ENCODE results near the gene CTNNA2. TPM values are rescaled to one million over a fixed set of nuclear protein-coding genes. Genes with fewer than 3 reads are reported as not detected.

The CTNNA2 gene
- total RNA-seq, 1 donor from 2014 or later, result not detected

DNA sequence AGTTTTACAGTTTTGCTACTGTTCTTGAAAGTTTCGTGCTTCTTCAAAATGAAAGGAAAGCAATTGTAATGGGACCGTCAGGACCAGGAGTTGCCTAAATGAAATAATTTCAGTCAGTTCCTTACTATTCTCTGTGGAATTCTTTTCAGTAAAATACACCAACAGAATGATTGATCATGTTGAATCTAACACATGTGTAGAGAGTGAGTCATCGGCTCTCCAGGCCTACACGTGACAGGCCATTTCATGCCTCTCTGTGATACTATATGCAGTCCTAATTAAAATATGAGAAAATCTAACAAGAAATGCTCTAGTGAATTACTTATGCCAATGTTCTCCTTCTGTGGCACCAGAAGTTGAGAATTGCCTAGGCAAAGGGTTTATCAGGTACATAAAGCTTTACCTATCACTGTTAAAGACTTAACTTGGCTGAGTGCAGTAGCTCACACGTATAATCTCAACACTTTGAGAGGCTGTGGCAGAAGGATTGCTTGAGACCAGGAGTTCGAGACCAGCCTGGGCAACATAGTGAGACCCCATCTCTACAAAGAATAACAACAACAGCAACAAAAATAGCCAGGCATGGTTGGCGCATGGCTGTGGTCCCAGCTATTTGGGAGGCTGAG, 592.3 kb downstream of the CTNNA2 start:
- no peak overlapping the region for H3K4me3 Mint-ChIP-seq
- DNase-seq, result no peak
- intact Hi-C loops (cut with micrococcal nuclease), result no loop called here
- H3K4me1 Mint-ChIP-seq, result no peaks in the 10 kb centered on the region
- H3K36me3 Mint-ChIP-seq (ENCODE audit: low read depth), result no peaks in the 10 kb centered on the region
- H3K9me3 Mint-ChIP-seq, result peaks cover 4% of the 10 kb centered on the region
- no peaks in the 10 kb centered on the region for H3K27me3 Mint-ChIP-seq
- no peak overlapping the region for H3K27ac Mint-ChIP-seq

DNA sequence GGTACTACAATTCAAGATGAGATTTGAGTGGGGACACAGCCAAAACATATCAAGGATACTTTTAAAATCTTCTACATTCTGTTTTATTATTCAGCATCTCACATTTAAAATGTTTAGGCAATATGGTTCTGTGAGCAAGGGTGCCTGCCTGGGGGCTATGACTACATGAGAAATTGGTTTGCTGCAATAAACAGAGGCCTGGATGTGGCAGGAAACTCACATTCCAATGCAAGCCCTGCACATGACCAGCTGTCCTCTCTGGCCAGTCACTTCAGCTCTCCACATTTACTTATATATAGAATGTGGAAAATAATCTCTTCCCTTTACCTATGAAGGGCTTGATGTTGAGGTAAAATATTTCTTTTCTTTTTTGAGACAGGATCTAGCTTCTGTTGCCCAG, 598.3 kb downstream of the CTNNA2 start:
- Mint-ChIP-seq H3K4me3 (no peak overlapping the region), H3K4me1 (no peaks in the 10 kb centered on the region), H3K36me3 (ENCODE audit: low read depth) (no peaks in the 10 kb centered on the region), H3K9me3 (peaks cover 4% of the 10 kb centered on the region), H3K27me3 (no peaks in the 10 kb centered on the region), H3K27ac (no peak overlapping the region)
- intact Hi-C loops (cut with micrococcal nuclease), result no loop called here
- DNase-seq, result no peak

DNA sequence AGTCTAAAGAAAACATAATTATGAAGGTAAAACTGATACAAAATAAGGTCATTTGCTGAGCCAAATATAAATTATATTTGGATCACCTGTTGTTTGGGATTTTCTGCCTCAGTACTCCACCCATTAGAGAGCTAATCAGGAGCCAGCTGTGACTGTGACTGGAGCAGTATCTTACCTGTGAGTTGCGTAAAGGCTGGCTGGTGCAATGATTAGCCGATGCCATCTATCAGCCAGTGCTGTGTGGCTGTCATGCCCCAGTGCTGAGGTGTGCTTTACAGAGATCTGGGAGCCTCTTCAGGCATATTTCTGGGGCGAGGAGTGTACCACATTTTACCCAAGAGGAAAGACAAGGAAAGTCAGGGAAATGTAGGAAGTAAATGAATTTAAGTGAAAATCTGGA, 599.9 kb downstream of the CTNNA2 start:
- Mint-ChIP-seq H3K27me3 (no peaks in the 10 kb centered on the region), H3K9me3 (peaks cover 4% of the 10 kb centered on the region), H3K36me3 (ENCODE audit: low read depth) (no peaks in the 10 kb centered on the region), H3K4me1 (no peaks in the 10 kb centered on the region), H3K4me3 (no peak overlapping the region), H3K27ac (no peak overlapping the region)
- no peak for DNase-seq
- intact Hi-C loops (cut with micrococcal nuclease), result no loop called here

DNA sequence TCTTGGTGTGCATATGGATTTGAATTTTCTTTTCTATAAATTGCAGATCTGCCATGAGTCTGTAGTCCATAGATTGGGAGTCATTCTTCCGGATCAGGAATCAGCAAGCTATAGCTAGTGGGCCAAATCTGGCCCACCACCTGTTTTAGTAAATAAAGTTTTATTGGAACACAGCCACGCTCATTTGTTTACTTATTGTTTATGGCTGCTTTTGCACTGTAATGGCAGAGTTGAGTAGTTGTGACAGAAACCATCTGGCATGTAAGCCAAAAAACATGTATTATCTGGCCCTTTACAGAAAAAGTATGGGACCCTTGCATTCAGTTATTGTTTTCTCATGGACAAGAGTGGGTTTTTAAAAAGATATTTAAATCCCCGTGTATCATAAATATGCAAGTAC, 600.5 kb downstream of the CTNNA2 start:
- no peaks in the 10 kb centered on the region for H3K4me1 Mint-ChIP-seq
- H3K4me3 Mint-ChIP-seq, result no peak overlapping the region
- intact Hi-C loops (cut with micrococcal nuclease), result no loop called here
- H3K36me3 Mint-ChIP-seq (ENCODE audit: low read depth), result no peaks in the 10 kb centered on the region
- no peak for DNase-seq
- H3K9me3 Mint-ChIP-seq, result peaks cover 4% of the 10 kb centered on the region
- H3K27ac Mint-ChIP-seq, result no peak overlapping the region
- no peaks in the 10 kb centered on the region for H3K27me3 Mint-ChIP-seq

DNA sequence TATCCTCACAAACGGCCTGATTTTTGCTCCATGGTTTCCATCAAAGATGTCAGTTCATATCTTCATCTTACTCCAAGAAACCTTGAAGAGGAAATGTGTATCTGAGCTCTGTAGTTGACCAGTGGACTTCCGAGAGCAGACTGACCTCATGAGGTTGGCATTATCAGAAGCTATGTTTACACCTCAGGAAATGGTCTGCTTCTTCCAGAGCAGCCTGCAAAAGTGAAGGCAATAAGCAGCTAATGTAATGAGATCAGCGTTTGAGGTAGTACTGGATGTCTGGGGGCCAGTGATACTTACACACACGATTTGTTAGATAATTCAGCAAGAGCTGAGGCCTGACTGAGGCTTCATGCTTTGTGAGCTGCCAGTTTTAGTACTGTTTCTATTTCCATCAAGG, 602.0 kb downstream of the CTNNA2 start:
- no peak overlapping the region for H3K4me3 Mint-ChIP-seq
- no peak overlapping the region for H3K27ac Mint-ChIP-seq
- intact Hi-C loops (cut with micrococcal nuclease), result no loop called here
- H3K36me3 Mint-ChIP-seq (ENCODE audit: low read depth), result no peaks in the 10 kb centered on the region
- no peaks in the 10 kb centered on the region for H3K27me3 Mint-ChIP-seq
- DNase-seq, result no peak
- H3K9me3 Mint-ChIP-seq, result peaks cover under 1% of the 10 kb centered on the region
- H3K4me1 Mint-ChIP-seq, result no peaks in the 10 kb centered on the region

DNA sequence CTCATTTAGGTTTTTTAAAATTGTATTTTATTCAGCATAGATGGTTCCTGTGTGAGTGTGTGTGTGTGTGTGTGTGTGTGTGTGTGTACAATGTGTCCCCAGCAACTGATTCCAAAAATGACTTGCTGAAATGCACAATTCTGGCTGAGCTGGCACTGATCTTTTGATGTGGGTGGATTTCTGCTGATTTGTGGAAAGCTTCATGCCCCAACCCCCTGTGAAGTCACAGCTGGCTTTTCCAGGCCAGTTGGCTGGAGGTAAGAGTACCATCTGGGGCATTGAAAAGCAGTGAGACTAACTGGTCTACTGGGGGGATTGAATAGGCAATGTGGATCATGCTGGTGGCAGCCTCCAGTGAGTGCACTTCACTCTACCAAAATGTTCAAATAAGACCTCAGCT, 604.5 kb downstream of the CTNNA2 start:
- Mint-ChIP-seq H3K4me1 (no peaks in the 10 kb centered on the region), H3K4me3 (no peak overlapping the region), H3K27me3 (no peaks in the 10 kb centered on the region), H3K27ac (no peak overlapping the region), H3K36me3 (ENCODE audit: low read depth) (no peaks in the 10 kb centered on the region), H3K9me3 (no peaks in the 10 kb centered on the region)
- intact Hi-C loops (cut with micrococcal nuclease), result no loop called here
- no peak for DNase-seq

DNA sequence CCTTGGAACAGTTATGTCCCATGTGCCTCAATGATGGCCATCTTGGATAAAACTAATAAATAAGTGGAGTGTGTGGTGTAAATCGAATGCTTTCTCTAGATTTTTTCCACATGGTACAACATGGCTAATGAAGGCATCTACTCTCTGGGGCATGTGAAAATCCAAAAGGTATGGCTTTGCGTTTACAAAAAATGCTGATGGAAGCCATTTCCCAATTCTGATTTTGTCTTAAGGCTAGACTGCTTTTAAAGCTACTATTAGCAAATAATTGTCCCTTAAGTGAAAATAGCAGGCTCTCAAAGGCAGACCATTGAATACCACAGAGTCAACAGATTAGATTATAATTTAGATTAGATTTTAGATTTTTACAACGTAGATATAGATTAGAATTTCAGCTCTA, 608.0 kb downstream of the CTNNA2 start:
- Mint-ChIP-seq H3K9me3 (no peaks in the 10 kb centered on the region), H3K27me3 (no peaks in the 10 kb centered on the region), H3K4me1 (no peaks in the 10 kb centered on the region), H3K36me3 (ENCODE audit: low read depth) (no peaks in the 10 kb centered on the region), H3K27ac (no peak overlapping the region), H3K4me3 (no peak overlapping the region)
- no peak for DNase-seq
- intact Hi-C loops (cut with micrococcal nuclease), result no loop called here

DNA sequence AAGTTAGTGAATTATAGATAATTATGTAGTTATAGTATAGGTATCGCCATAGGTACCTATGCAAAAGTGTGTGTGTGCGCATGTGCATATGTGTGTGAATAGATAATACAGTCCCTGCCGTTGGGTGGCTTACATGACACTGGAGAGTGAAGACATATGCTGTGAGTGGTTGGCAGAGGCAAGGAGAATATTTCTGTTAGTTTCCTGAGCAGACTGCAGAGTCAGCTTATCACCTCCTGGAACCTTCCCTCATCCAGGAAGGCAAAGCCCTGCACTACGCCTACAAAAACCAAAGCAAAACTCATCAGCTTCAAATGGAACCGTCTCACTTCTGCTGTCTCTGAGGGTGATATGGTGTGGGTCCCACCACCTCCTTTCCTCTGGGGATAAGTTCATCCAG, 609.8 kb downstream of the CTNNA2 start:
- no peak for DNase-seq
- intact Hi-C loops (cut with micrococcal nuclease), result no loop called here
- no peak overlapping the region for H3K27ac Mint-ChIP-seq
- no peaks in the 10 kb centered on the region for H3K4me1 Mint-ChIP-seq
- H3K4me3 Mint-ChIP-seq, result no peak overlapping the region
- H3K9me3 Mint-ChIP-seq, result no peaks in the 10 kb centered on the region
- H3K27me3 Mint-ChIP-seq, result no peaks in the 10 kb centered on the region
- H3K36me3 Mint-ChIP-seq (ENCODE audit: low read depth), result no peaks in the 10 kb centered on the region

DNA sequence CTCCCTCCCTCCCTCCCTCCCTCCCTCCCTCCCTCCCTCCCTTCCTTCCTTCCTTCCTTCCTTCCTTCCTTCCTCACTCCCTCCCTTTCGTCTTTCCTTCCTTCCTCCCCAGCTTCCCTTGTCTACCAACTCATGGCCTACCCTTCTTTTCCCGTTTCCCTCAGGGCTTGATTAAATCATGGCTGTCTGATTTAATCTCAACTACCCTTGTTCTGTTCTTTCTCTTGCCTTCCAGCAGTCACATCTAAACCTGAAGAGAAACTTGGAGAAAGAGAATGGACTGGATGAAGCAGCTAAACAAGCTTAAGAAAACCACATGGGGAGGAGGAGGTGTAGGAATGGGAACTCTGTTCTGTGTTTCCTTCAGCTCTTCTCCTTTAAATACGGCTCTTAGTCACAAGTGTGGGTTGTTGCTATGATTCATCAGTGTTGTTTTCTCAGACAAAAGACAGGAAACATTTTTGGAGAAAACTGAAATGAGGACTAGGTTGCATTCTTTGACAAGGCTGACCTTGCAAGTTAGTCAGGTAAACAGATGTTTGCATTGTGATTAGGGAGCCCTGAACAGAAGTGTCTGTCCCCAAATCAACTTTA, 613.8 kb downstream of the CTNNA2 start:
- H3K4me3 Mint-ChIP-seq, result no peak overlapping the region
- H3K36me3 Mint-ChIP-seq (ENCODE audit: low read depth), result no peaks in the 10 kb centered on the region

DNA sequence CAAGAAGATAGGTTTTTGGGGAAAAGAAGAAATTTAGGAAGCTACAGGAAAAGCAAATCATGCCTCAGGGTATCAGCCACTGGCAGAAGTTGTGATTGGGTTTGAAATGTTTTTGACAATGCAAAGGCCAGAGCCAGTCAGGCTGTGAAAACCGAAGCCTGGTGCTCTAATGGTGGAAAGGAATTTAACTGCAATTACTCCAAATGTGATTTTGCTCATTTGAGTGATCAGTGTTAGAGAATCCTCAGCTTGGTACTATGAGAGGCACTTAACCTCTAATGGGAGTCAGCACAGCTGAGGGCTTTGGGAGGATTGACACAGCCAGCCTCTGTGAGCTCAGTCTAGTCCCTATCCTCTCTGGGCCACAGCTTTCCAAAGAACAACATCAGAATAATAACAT, 615.2 kb downstream of the CTNNA2 start:
- Mint-ChIP-seq H3K4me1 (no peaks in the 10 kb centered on the region), H3K9me3 (peaks cover 6% of the 10 kb centered on the region), H3K36me3 (ENCODE audit: low read depth) (no peaks in the 10 kb centered on the region), H3K27ac (no peak overlapping the region), H3K27me3 (no peaks in the 10 kb centered on the region), H3K4me3 (no peak overlapping the region)
- intact Hi-C loops (cut with micrococcal nuclease), result no loop called here
- DNase-seq, result no peak

More for the DNA sequence above, 613.8 kb downstream of the CTNNA2 start:
- H3K27me3 Mint-ChIP-seq, result no peaks in the 10 kb centered on the region
- intact Hi-C loops (cut with micrococcal nuclease), result no loop called here
- H3K9me3 Mint-ChIP-seq, result peaks cover 4% of the 10 kb centered on the region
- DNase-seq, result no peak
- no peaks in the 10 kb centered on the region for H3K4me1 Mint-ChIP-seq
- no peak overlapping the region for H3K27ac Mint-ChIP-seq

DNA sequence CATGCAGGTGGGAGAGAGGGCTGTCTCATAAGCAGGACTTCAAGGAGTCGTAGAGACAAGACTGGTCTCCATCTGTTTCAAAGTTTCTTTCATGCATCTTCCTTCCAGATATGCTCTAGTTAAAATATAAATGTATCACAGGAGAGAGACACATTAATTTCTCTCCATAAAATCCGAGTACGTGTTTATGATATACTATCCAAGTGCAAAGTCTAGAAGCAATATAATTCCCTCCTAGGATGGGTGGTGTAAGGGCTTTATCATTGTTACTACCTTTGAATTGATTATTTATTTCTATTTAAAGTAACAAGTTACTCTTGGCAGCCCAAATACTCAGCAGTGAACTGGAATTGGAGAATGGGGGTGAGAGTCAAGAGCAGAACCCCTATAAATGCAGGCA, 619.4 kb downstream of the CTNNA2 start:
- no peaks in the 10 kb centered on the region for H3K27me3 Mint-ChIP-seq
- no peak for DNase-seq
- H3K4me3 Mint-ChIP-seq, result no peak overlapping the region
- H3K27ac Mint-ChIP-seq, result no peak overlapping the region
- intact Hi-C loops (cut with micrococcal nuclease), result no loop called here
- no peaks in the 10 kb centered on the region for H3K36me3 Mint-ChIP-seq (ENCODE audit: low read depth)
- no peaks in the 10 kb centered on the region for H3K4me1 Mint-ChIP-seq
- peaks cover 6% of the 10 kb centered on the region for H3K9me3 Mint-ChIP-seq

DNA sequence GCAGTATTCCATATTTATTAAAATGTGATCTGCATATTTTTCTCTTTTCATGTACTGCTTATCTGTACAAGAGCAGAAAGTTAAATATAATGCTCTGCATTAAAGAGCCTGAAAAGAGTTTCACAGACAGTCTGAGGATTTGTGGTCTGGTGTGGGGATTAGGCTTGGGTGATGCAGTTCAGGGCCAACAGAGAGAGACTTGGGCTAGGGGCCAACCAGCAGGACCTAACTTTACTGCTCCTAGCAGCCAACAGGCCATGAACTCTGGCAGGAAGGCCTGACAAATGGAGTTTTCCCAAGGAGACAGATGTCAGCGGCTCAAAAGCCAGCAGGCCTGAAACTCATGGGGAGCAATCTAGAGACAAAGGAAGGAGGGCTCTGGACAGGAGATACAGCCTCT, 622.1 kb downstream of the CTNNA2 start:
- Mint-ChIP-seq H3K4me1 (no peaks in the 10 kb centered on the region), H3K27me3 (no peaks in the 10 kb centered on the region), H3K9me3 (peaks cover 3% of the 10 kb centered on the region), H3K27ac (no peak overlapping the region), H3K36me3 (ENCODE audit: low read depth) (no peaks in the 10 kb centered on the region), H3K4me3 (no peak overlapping the region)
- intact Hi-C loops (cut with micrococcal nuclease), result no loop called here
- DNase-seq, result no peak

DNA sequence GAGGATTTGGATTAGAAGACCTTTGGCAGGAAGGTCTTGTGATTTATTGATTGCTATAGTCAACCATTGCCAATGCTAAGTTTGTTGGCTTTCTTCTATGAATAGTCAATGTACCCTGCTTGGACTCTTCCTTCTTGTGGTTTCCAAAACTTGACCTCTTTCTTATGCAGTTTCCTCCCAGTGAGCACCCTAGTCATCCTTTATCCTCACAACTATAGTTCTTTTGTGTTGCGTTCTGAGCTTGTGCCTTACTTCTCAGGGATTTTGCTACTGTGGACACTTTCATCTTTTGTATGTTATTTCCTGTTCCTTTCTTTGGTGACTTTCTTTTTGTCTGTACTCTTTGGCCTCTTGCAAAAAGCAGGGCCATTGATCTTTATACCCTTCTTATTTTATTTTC, 623.5 kb downstream of the CTNNA2 start:
- Mint-ChIP-seq H3K27ac (no peak overlapping the region), H3K27me3 (no peaks in the 10 kb centered on the region), H3K9me3 (peaks cover 3% of the 10 kb centered on the region), H3K36me3 (ENCODE audit: low read depth) (no peaks in the 10 kb centered on the region), H3K4me3 (no peak overlapping the region), H3K4me1 (no peaks in the 10 kb centered on the region)
- no peak for DNase-seq
- intact Hi-C loops (cut with micrococcal nuclease), result no loop called here

DNA sequence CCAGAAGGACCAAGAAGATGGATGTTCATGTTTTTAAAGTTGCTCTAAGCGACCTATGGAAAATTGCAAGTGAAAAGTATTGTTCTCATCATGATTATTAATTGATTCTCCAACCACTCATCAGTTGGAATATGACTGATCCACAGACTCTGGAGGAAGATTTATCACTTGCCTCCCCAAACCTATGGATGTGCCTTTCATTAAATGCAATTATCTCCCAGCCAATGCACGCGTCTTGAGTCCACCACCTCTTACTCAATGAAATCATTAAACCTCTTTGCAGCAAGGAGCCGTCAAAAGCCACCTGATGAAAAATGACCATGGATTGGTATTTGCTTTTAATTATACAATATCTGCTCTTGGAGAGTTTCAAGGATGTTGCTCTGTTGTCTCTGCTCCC, 626.1 kb downstream of the CTNNA2 start:
- intact Hi-C loops (cut with micrococcal nuclease), result no loop called here

More for the DNA sequence above, 626.1 kb downstream of the CTNNA2 start:
- Mint-ChIP-seq H3K27me3 (no peaks in the 10 kb centered on the region), H3K4me3 (no peak overlapping the region), H3K36me3 (ENCODE audit: low read depth) (no peaks in the 10 kb centered on the region), H3K4me1 (no peaks in the 10 kb centered on the region), H3K9me3 (no peaks in the 10 kb centered on the region), H3K27ac (no peak overlapping the region)
- no peak for DNase-seq

All from activated CD4-positive, alpha-beta T cell treated with anti-CD3 and anti-CD28 coated beads, Interleukin-2, amount 10 ng/mL, durations not matched to agents 24 days and 14 days (primary cell).